GM18858 (cell line): ENCODE data around the gene P2RX4.
"Not testable (repeated sequence)": the region's sequence is repeated elsewhere in the genome, so short reads cannot be mapped to it uniquely, and the experiment has no call there.

Source experiments
- ATAC-seq: cut with Tn5 transposase; IDR thresholded peaks from one replicate; pipeline ENCODE4 v1.9.1; 2021; ENCODE audit not compliant: unreplicated experiment

The P2RX4 gene

GRCh38 chr12:121209624-121210572 is at the start of gene P2RX4:
Gene P2RX4, plus strand, starts transcription at chr12:121210129. Its CDS starts 36 bp downstream, at chr12:121210165.
- peak; percentile 69 for ATAC-seq

- no peak for ATAC-seq
Observed at GRCh38 chr12:121162384-121162783, 47.5 kb upstream of the P2RX4 start.

- no peak for ATAC-seq
Observed at GRCh38 chr12:121162985-121163384, 46.9 kb upstream of the P2RX4 start.

- not testable (repeated sequence) for ATAC-seq
Observed at GRCh38 chr12:121164839-121165238, 45.1 kb upstream of the P2RX4 start.

- no peak for ATAC-seq
Observed at GRCh38 chr12:121165316-121165715, 44.6 kb upstream of the P2RX4 start.

GRCh38 chr12:121166356-121166755 is 43.6 kb upstream of the P2RX4 start:
- ATAC-seq, result no peak

GRCh38 chr12:121167232-121167820 is 42.6 kb upstream of the P2RX4 start:
- no peak for ATAC-seq

GRCh38 chr12:121167951-121168350 is 42.0 kb upstream of the P2RX4 start:
- no peak for ATAC-seq

GRCh38 chr12:121170151-121170550 is 39.8 kb upstream of the P2RX4 start:
- no peak for ATAC-seq

- ATAC-seq, result no peak
Observed at GRCh38 chr12:121170611-121171260, 39.2 kb upstream of the P2RX4 start.

GRCh38 chr12:121172145-121172544 is 37.8 kb upstream of the P2RX4 start:
- no peak for ATAC-seq

- ATAC-seq, result no peak
Observed at GRCh38 chr12:121175383-121176119, 34.4 kb upstream of the P2RX4 start.

- no peak for ATAC-seq
Observed at GRCh38 chr12:121176826-121177529, 33.0 kb upstream of the P2RX4 start.

- ATAC-seq, result no peak
Observed at GRCh38 chr12:121181181-121181580, 28.7 kb upstream of the P2RX4 start.

GRCh38 chr12:121182222-121182893 is 27.6 kb upstream of the P2RX4 start:
- no peak for ATAC-seq

GRCh38 chr12:121184425-121184824 is 25.5 kb upstream of the P2RX4 start:
- no peak for ATAC-seq

GRCh38 chr12:121184984-121185889 is 24.7 kb upstream of the P2RX4 start:
- ATAC-seq, result no peak

GRCh38 chr12:121186826-121187225 is 23.1 kb upstream of the P2RX4 start:
- no peak for ATAC-seq

GRCh38 chr12:121187501-121187900 is 22.4 kb upstream of the P2RX4 start:
- ATAC-seq, result no peak
